Activated T-helper 1 cell treated with anti-CD3 and anti-CD28 coated beads, Interleukin-2, amount 50 U/mL, for 16 hours (primary cell): ENCODE measurements around the gene OCRL.

Experiments used
- DNase-seq, 2 donors: peaks; one replicate each; pipeline ENCODE4 v3.0.0-alpha.2; 2020; ENCODE audit warnings: low read depth in 1 of 2, low spot score in 1 of 2

The OCRL gene

GRCh38 chrX:129581904-129582303 is 41.8 kb downstream of the OCRL start:
- no peak for DNase-seq

GRCh38 chrX:129585167-129585566 is 45.1 kb downstream of the OCRL start:
- no peak for DNase-seq

- DNase-seq, result no peak
These were observed 45.6 kb downstream of the OCRL start for GRCh38 chrX:129585691-129586090.

GRCh38 chrX:129586446-129586845 is 46.4 kb downstream of the OCRL start:
- no peak for DNase-seq

- DNase-seq, result no peak
These were observed 50.5 kb downstream of the OCRL start for GRCh38 chrX:129590596-129590995.

GRCh38 chrX:129593137-129593536 is 53.1 kb downstream of the OCRL start:
- DNase-seq, result no peak

- DNase-seq, result no peak
These were observed 54.7 kb downstream of the OCRL start for GRCh38 chrX:129594781-129595180.

GRCh38 chrX:129596077-129596476 is 56.0 kb downstream of the OCRL start:
- no peak for DNase-seq

GRCh38 chrX:129597905-129598304 is 57.8 kb downstream of the OCRL start:
- no peak for DNase-seq

- DNase-seq, result no peak
These were observed 59.4 kb downstream of the OCRL start for GRCh38 chrX:129599499-129599898.

- no peak for DNase-seq
These were observed 59.9 kb downstream of the OCRL start for GRCh38 chrX:129599996-129600395.

- no peak for DNase-seq
These were observed 60.9 kb downstream of the OCRL start for GRCh38 chrX:129600981-129601424.

- DNase-seq, result peak; percentile 22
These were observed 66.9 kb downstream of the OCRL start for GRCh38 chrX:129606918-129607317.

GRCh38 chrX:129608496-129608895 is 68.4 kb downstream of the OCRL start:
- no peak for DNase-seq

GRCh38 chrX:129609395-129609794 is 69.3 kb downstream of the OCRL start:
- DNase-seq, result no peak

GRCh38 chrX:129612396-129612795 is 72.3 kb downstream of the OCRL start:
- DNase-seq, result no peak

- DNase-seq, result no peak
These were observed 73.5 kb downstream of the OCRL start for GRCh38 chrX:129613596-129613995.

- DNase-seq, result no peak
These were observed 74.6 kb downstream of the OCRL start for GRCh38 chrX:129614481-129615255.

- DNase-seq, result no peak
These were observed 77.4 kb downstream of the OCRL start for GRCh38 chrX:129617420-129617819.

GRCh38 chrX:129618997-129619396 is 78.9 kb downstream of the OCRL start:
- no peak for DNase-seq

- DNase-seq, result no peak
These were observed 82.8 kb downstream of the OCRL start for GRCh38 chrX:129622757-129623301.

- DNase-seq, result no peak
These were observed 86.0 kb downstream of the OCRL start for GRCh38 chrX:129626026-129626425.

- no peak for DNase-seq
These were observed 89.8 kb downstream of the OCRL start for GRCh38 chrX:129629837-129630236.
